BLaER1 treated with 17β-estradiol and CSF1 and Interleukin-3, amounts not matched to agents 10 nM and 100 nM (cell line): ENCODE data around the gene STOX1.

ENCODE experiments used
- H3K27ac ChIP-seq, 11 experiments: shearing (Covaris generic); formaldehyde crosslinking; 2 replicates each; pipeline ENCODE4 v1.8.1; 2022
- H3K27me3 ChIP-seq, 11 experiments: shearing (Covaris generic); formaldehyde crosslinking; 2 replicates each; pipeline ENCODE4 v1.8.1; 2022
- H3K36me3 ChIP-seq, 11 experiments: shearing (Covaris generic); formaldehyde crosslinking; 2 replicates each; pipeline ENCODE4 v1.8.1; 2022
- H3K4me1 ChIP-seq, 10 experiments: shearing (Covaris generic); formaldehyde crosslinking; 2 replicates each; pipeline ENCODE4 v1.8.1; 2022
- H3K4me2 ChIP-seq, 11 experiments: shearing (Covaris generic); formaldehyde crosslinking; 2 replicates each; pipeline ENCODE4 v1.8.1; 2022
- H3K4me3 ChIP-seq, 10 experiments: shearing (Covaris generic); formaldehyde crosslinking; 2 replicates each; pipeline ENCODE4 v1.8.1; 2022
- H3K9ac ChIP-seq, 11 experiments: shearing (Covaris generic); formaldehyde crosslinking; 2 replicates each; pipeline ENCODE4 v1.8.1; 2022
- H3K9me3 ChIP-seq, 11 experiments: shearing (Covaris generic); formaldehyde crosslinking; replicated peaks in 1 of 11; 2 replicates each; pipeline ENCODE4 v1.8.1; 2022
- H4K20me1 ChIP-seq, 11 experiments: shearing (Covaris generic); formaldehyde crosslinking; 2 replicates each; pipeline ENCODE4 v1.8.1; 2022
- Cebpa-rat ChIP-seq, 11 experiments: shearing (Covaris generic); IDR thresholded peaks; 2 replicates each; pipeline ENCODE4 v1.8.1; 2022

Gene STOX1

DNA sequence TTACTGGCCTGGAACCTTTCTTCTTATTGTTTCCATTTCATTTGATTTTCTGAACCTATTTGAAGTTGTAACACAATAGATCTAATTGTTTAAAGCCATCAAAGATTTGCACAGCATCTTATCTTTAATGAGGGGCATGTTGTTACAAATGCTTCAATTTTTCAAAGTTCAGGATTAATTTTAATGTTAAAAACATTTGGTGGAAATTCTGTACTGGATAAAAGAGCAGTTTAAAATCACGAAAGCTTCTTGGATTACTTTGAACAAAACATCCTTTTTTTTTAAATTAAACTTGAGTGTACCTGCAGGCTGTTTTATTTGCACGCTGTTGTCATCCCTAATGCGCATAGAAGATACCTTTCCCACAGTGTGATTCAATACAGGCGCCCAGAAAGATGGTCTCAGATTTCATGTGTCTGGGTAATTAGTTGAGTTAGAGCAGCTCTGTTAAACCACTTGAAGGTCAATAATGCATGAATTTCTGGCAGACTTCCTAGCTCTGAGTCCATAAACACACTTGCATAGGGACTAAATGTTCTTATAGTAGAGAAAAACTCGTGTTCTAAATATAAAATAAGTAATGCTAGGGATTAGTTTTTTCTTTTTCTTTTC is 44.5 kb downstream of the STOX1 start:
- H3K4me2 ChIP-seq: no peak overlapping the region
- no peak overlapping the region for H3K9ac ChIP-seq
- no peaks in the 10 kb centered on the region for H3K36me3 ChIP-seq
- no peaks in the 10 kb centered on the region for H4K20me1 ChIP-seq
- H3K9me3 ChIP-seq: peaks cover 13 to 23% (median 18%) of the 10 kb centered on the region in 11 experiments; a peak in 20 of 22 replicates
- H3K27ac ChIP-seq: no peak overlapping the region
- TF ChIP-seq Cebpa-rat (IDR thresholded peaks at IDR 0.05): no peak
- no peaks in the 10 kb centered on the region for H3K27me3 ChIP-seq
- H3K4me3 ChIP-seq: no peak overlapping the region
- H3K4me1 ChIP-seq: no peaks in the 10 kb centered on the region

DNA sequence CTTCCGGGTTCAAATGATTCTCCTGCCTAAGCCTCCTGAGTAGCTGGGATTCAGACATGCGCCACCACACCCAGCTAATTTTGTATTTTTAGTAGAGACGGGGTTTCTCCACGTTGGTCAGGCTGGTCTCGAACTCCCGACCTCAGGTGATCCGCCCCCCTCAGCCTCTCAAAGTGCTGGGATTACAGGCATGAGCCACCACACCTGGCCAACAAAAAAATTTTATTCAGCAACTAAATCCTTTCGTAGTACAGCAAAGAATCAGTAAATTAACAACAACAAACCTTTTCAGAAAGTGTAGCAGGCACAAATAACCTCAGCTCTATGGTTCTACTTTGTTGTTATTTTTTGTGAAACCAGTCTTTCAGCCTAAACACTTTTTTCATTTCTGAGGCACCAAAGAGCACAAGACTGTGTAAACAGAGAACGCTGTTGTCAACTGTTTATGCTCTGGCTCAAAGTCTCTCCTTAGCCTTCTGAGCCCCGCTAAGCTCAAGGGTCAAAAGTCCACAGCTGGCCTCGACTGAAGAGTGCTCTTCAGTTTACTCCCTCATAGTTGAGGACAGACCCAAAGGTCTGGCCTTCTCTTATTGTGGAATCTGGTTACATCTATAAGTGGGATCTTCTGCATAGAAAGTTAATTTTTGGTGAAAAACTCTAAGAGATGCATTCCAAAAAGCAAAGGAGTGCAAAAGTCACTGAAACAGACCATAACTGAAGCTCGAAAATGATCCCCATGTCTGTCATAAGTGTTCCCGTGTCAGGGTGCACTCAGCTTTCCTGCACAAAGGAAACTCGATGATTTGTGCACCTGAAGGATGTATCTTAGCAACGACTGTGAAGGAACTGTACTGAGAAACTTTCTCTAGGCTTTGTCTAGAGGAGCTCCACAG is 49.2 kb downstream of the STOX1 start:
- H3K9me3 ChIP-seq: no peaks in the 10 kb centered on the region
- no peak overlapping the region for H3K4me2 ChIP-seq
- no peak overlapping the region for H3K9ac ChIP-seq
- H4K20me1 ChIP-seq: no peaks in the 10 kb centered on the region
- H3K36me3 ChIP-seq: no peaks in the 10 kb centered on the region
- H3K27me3 ChIP-seq: no peaks in the 10 kb centered on the region
- H3K27ac ChIP-seq: no peak overlapping the region
- no peak overlapping the region for H3K4me3 ChIP-seq
- TF ChIP-seq Cebpa-rat (IDR thresholded peaks at IDR 0.05): no peak
- no peaks in the 10 kb centered on the region for H3K4me1 ChIP-seq

DNA sequence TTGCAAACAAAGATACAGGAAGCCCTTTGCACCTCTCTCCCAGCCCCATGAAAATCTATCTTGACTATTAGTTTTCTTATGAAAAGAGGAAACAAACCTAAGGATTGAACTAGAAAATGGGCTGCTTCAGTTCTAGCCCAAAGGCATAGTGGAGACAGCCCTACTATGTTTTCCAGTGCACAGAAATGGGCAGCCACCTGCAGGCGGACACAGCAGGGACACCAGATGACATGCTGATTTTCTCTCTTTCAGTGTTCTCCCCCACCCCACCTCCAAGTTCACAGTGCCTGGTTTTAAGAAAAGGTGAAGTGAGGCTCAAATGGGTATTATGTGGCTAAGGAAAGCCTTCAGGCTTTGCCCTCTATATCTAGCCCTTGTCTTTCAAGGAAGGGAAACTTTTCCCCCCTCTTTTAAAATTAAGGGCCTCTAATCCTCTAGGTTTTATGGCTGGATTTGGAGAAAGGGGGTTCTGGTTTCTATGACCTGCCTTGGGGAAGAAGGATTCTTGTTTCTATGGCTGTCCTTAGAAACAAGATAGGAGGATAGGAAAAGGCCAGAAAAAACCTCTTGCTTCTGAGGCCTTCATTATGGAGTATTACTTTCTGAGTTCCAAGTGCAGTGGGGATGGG is 50.3 kb downstream of the STOX1 start:
- Histone ChIP-seq H3K4me3 (no peak overlapping the region), H3K27me3 (no peaks in the 10 kb centered on the region), H3K4me2 (no peak overlapping the region)

DNA sequence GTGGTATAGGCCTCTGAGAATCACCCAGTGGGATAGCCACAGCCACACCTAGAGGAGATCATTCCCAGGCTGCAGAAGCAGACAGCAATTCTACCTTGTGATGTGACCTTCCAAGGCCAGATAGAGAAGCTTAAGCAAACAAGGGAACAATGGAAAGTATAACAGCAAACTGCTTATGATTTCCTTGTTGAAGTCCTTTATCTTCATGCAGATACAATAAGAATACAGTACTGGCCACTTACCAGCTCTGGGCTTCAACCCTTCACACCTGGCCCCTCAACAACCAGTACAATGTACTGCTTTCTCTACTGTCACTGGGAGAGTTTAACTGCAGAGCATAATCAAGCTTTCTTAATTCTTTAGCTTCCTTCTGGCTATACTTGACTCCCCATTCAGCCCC is 51.2 kb downstream of the STOX1 start:
- no peaks in the 10 kb centered on the region for H3K27me3 ChIP-seq
- no peak overlapping the region for H3K27ac ChIP-seq
- no peaks in the 10 kb centered on the region for H3K36me3 ChIP-seq
- no peak for TF ChIP-seq Cebpa-rat (IDR thresholded peaks at IDR 0.05)
- H3K4me1 ChIP-seq: no peaks in the 10 kb centered on the region
- no peaks in the 10 kb centered on the region for H4K20me1 ChIP-seq
- H3K9me3 ChIP-seq: no peaks in the 10 kb centered on the region
- H3K4me3 ChIP-seq: no peak overlapping the region
- no peak overlapping the region for H3K4me2 ChIP-seq
- H3K9ac ChIP-seq: no peak overlapping the region

More for the DNA sequence above, 50.3 kb downstream of the STOX1 start:
- H3K9ac ChIP-seq: no peak overlapping the region
- no peak overlapping the region for H3K27ac ChIP-seq
- no peaks in the 10 kb centered on the region for H4K20me1 ChIP-seq
- no peaks in the 10 kb centered on the region for H3K9me3 ChIP-seq
- no peaks in the 10 kb centered on the region for H3K4me1 ChIP-seq
- H3K36me3 ChIP-seq: no peaks in the 10 kb centered on the region
- no peak for TF ChIP-seq Cebpa-rat (IDR thresholded peaks at IDR 0.05)

DNA sequence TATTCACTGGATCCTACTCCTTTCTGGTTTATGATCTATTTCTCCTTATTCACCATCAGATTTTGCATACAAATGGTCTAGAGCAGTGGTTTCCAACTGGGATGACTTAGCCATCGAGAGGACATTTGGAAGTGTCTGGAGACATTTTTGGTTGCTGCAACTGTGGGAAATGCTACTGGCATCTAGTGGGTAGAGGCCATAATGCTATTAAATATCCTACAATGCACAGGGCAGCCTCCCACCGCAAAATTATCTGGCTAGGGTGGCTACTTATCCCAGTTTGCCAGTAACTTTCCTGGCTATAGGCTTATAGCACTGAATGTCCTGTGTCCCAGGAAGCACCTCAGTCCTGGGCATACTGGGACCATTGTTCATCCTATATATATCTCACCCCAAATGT is 52.3 kb downstream of the STOX1 start:
- no peaks in the 10 kb centered on the region for H3K36me3 ChIP-seq
- no peak overlapping the region for H3K4me2 ChIP-seq
- no peak overlapping the region for H3K9ac ChIP-seq
- H3K27me3 ChIP-seq: no peaks in the 10 kb centered on the region
- H3K4me1 ChIP-seq: no peaks in the 10 kb centered on the region
- no peak overlapping the region for H3K27ac ChIP-seq
- no peak overlapping the region for H3K4me3 ChIP-seq
- H4K20me1 ChIP-seq: no peaks in the 10 kb centered on the region
- no peaks in the 10 kb centered on the region for H3K9me3 ChIP-seq
- no peak for TF ChIP-seq Cebpa-rat (IDR thresholded peaks at IDR 0.05)

DNA sequence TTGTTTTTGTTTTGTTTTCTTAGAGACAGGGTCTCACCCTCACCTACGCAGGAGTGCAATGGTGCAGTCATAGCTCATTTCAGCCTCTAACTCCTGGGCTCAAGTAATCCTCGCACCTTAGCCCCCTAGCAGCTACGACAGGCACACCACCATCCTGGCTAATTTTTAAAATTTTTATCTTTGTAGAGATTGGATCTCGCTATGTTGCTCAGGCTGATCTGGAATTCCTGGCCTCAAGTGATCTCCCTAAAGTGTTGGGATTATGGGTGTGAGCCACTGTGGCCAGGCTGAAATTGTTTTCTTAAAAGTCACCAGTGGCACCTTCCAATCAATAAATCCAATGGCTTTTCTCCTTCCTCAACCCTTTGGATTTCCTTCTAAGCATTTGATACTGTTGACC is 52.9 kb downstream of the STOX1 start:
- no peaks in the 10 kb centered on the region for H3K9me3 ChIP-seq
- TF ChIP-seq Cebpa-rat (IDR thresholded peaks at IDR 0.05): no peak
- no peak overlapping the region for H3K4me3 ChIP-seq
- no peaks in the 10 kb centered on the region for H4K20me1 ChIP-seq
- no peak overlapping the region for H3K9ac ChIP-seq
- no peak overlapping the region for H3K4me2 ChIP-seq
- no peak overlapping the region for H3K27ac ChIP-seq
- no peaks in the 10 kb centered on the region for H3K4me1 ChIP-seq
- no peaks in the 10 kb centered on the region for H3K27me3 ChIP-seq
- H3K36me3 ChIP-seq: no peaks in the 10 kb centered on the region

DNA sequence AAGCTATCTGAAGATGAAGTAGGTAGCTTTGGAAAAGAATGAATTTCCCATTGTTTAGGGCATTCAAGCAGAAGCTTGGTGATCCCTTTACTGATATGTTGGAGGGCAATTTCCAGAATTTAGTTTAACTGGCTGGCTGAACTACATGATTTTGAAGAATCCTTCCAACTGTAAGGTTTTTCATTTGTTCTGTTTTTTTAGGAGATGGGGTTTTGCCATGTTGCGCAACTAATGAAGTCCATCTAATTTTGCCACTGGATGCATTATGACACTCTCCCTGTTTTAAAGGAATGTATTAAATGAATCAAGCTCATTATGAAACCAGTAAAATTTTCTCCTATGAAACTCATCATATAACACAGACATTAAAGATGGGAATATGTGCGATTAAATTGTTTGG is 67.7 kb downstream of the STOX1 start:
- Histone ChIP-seq H3K27me3 (no peaks in the 10 kb centered on the region), H3K4me2 (peak overlapping the region in 1 of 11 experiments; percentile 17; a peak in 1 of 22 replicates), H3K9ac (no peak overlapping the region), H3K4me1 (peaks cover 0 to 8% (median under 1%) of the 10 kb centered on the region in 10 experiments; a peak in 5 of 20 replicates), H3K9me3 (no peaks in the 10 kb centered on the region), H3K4me3 (no peak overlapping the region), H3K27ac (no peak overlapping the region), H4K20me1 (no peaks in the 10 kb centered on the region), H3K36me3 (no peaks in the 10 kb centered on the region)
- peak in 7 of 11 experiments; percentile 35 to 82 (median 54); a peak in 10 of 22 replicates for TF ChIP-seq Cebpa-rat (IDR thresholded peaks at IDR 0.05)

DNA sequence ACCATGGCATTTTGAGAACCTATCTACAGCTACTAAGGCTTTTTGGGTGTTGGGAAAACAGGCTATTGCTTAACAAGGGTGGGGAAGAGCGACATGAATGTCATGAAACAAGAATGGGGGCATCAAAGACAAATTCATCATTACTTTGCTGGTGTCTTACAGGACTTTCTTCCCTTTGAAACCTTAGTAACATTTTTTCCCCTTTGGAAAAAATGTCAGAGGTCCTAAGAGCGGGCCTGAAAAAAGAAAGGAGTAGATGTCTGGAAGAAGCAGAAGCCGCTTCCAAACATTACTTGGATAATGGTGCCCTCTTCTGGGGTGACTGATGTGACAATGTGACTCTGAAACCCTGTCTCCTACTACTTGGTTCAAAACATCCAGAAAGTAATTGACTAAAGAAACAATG is 70.0 kb downstream of the STOX1 start:
- Histone ChIP-seq H3K36me3 (no peaks in the 10 kb centered on the region), H3K27me3 (no peaks in the 10 kb centered on the region), H3K9ac (no peak overlapping the region), H3K27ac (no peak overlapping the region), H3K4me2 (no peak overlapping the region), H4K20me1 (no peaks in the 10 kb centered on the region), H3K4me1 (peaks cover 11 to 19% (median 13%) of the 10 kb centered on the region in 10 experiments), H3K9me3 (no peaks in the 10 kb centered on the region), H3K4me3 (no peak overlapping the region)
- TF ChIP-seq Cebpa-rat (IDR thresholded peaks at IDR 0.05): no peak

DNA sequence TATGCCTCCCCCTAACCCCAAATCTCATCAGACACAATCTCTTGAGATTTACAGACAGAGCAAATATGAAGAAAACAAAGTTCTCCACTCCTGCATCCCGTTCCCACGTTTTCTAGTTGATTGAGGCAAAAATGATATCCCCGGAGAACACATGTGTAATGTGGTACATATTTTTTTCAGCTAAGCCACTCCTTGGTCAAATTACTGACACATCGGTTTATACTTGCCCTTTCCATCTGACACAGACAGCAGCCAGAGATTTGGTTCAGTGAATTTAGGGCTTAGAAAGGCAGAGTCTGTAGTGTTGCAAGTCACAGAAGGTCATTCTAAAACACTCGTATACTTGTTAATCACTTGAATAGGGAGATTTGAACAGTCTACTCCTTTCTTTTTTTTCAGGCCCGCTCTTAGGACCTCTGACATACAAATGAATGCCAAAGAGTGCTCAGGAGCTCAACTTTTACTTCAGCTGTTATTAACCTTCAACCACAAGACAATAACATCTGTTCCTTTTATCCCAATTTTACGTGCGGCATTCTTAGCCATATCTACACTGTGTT is 71.9 kb downstream of the STOX1 start:
- no peak overlapping the region for H3K4me2 ChIP-seq
- no peak for TF ChIP-seq Cebpa-rat (IDR thresholded peaks at IDR 0.05)
- H3K27me3 ChIP-seq: no peaks in the 10 kb centered on the region
- peaks cover 16 to 29% (median 20%) of the 10 kb centered on the region in 10 experiments for H3K4me1 ChIP-seq
- no peak overlapping the region for H3K27ac ChIP-seq
- H3K9me3 ChIP-seq: no peaks in the 10 kb centered on the region
- H3K36me3 ChIP-seq: peaks cover 0 to 11% (median 3%) of the 10 kb centered on the region in 11 experiments; a peak in 4 of 22 replicates
- no peaks in the 10 kb centered on the region; a peak in 2 of 22 replicates for H4K20me1 ChIP-seq
- H3K4me3 ChIP-seq: no peak overlapping the region
- no peak overlapping the region for H3K9ac ChIP-seq
